HG03159 (cell line): Measurements from ENCODE around the gene THSD7A.

Experiments used
- ATAC-seq: cut with Tn5 transposase; IDR thresholded peaks from one replicate; pipeline ENCODE4 v1.9.1; 2021; ENCODE audit warnings: mild to moderate bottlenecking, moderate library complexity; ENCODE audit not compliant: unreplicated experiment

The THSD7A gene

GRCh38 chr7:11648980-11649379 lies 183.0 kb downstream of the THSD7A start:
- no peak for ATAC-seq

GRCh38 chr7:11648101-11648500 lies 183.9 kb downstream of the THSD7A start:
- no peak for ATAC-seq

DNA sequence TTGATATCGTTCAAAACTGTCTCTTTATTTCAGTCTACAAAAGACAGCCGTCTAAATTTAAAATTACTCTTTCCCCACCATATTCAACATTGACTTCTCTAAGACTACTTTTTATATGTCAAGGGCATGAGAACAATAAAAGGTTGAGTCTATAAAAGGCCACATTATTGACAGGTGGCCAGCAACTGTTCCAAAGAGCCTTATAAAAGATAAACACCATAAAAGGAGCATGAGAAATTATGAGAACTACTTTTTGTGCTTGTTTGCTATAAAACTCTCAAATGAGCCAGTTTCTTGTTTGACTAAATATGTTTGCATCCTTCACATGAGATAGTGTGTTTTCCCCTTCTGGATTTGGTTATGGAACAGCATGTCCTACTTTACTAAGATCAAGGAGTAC lies 189.2 kb downstream of the THSD7A start:
- ATAC-seq = no peak

- no peak for ATAC-seq
Observed at GRCh38 chr7:11642276-11642675, 189.7 kb downstream of the THSD7A start.

DNA sequence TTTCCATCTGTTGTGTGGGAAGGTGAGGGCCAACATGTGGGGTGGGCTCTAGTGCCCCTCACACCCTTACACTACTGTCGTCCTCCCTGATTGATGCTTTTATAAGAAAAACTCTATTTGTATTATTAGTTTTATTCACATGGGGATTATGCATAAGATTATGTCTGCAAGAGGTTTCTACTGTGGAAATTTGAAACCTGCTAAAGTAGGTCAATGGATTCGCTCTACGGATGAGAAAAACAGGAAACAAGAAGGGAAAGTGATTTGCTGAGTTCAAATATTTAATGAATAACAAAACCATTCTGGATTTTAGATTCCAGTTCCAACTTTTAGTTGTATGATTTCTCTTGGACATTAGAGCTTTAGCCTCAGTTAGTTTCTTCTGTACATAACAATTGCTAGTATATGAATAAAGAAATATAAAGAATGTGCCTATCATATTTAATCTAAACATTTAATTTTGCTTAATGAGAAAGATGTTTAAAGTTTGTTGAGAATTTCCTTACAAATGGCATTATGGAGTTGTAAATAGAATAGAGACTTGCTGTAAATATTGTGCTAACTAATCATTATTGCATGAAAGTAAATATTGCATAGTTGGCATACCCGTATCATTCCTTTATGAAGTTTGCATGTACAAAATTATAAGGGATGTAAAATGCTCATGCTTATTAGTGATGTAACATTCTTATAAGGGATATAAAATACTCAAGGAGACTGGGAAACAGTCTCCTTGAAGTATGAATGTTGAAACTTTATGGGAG lies 193.8 kb downstream of the THSD7A start:
- ATAC-seq = no peak

GRCh38 chr7:11636274-11636673 lies 195.7 kb downstream of the THSD7A start:
- ATAC-seq = no peak

GRCh38 chr7:11633310-11633709 lies 198.7 kb downstream of the THSD7A start:
- ATAC-seq = no peak

DNA sequence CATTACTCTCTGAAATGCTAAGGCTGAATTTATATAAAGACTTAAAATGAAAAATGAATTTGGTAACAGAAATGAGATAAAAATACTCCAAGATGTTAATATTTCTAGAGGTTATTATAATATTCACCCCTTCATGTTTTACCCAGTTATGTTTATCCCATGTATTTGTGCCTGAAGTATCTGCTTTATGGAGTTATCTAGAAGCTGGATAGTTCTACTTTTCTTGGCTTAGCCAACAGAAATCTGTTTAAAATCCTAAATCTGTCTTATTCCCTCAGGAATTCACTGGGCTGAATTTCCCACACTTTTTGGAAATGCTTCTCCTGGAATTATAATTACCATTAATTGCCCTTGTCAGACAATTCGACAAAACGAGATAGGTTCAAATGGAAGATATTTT lies 201.6 kb downstream of the THSD7A start:
- no peak for ATAC-seq

DNA sequence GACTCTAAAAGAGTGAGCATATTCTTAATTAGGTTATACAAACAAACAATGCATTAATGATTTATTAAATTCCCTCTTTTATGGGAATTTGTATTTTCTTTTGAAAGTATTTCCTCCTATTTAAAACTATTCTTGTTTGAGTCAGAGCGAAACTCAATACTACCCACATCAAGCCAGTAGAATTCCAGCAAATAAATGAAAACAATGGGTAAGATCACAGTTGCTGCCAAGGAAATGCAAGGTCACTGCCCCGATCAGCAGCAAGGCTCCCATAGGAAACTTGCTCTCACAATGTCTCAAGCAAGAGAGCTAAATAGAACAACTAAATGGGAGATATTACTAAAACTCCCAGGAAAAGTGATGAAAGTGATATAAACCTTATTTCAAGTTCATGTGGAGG lies 206.3 kb downstream of the THSD7A start:
- no peak for ATAC-seq

GRCh38 chr7:11623093-11623678 lies 208.8 kb downstream of the THSD7A start:
- ATAC-seq = no peak

- no peak for ATAC-seq
Observed at GRCh38 chr7:11620406-11621253, 211.4 kb downstream of the THSD7A start.

GRCh38 chr7:11616466-11616865 lies 215.5 kb downstream of the THSD7A start:
- no peak for ATAC-seq

DNA sequence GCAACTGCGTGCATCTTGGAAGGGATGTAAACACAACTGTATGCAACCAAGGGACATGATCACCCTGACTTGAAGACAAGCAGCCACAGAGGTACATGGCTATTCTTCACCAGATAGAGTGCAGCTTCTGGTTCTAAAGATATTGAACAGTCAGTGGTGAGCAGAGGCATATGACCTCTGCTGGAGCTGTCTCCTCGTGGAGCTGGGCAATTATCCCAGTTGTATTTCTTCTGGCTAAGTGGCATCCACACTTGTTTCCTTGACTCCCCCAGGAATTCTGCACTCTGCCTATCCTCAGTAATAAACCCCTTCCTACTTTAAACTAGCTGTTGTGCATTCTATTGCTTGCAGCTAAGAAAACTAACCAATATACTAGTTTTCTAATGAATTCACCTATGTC lies 216.8 kb downstream of the THSD7A start:
- no peak for ATAC-seq

- ATAC-seq = peak; percentile 89
Observed at GRCh38 chr7:11613292-11613930, 218.6 kb downstream of the THSD7A start.

DNA sequence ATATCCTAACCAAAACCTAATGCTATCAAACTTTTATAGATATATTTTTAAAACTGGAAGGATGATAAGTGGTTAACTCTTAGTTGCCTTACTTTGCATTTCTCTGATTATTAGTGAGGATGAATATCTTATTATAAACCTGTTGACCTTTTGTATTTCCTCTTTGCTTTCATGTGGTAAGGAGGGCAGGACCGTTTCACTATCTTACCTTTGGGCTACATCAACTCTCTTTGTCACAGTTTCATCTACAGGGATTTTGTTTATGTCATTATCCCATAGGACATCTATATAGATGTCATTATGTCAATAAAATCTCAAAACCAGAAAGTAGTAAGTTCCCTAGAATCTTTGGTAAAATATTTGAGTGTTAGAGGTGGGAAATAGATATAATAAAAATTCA lies 219.3 kb downstream of the THSD7A start:
- ATAC-seq = peak; percentile 38

GRCh38 chr7:11609096-11609670 lies 222.8 kb downstream of the THSD7A start:
- no peak for ATAC-seq

DNA sequence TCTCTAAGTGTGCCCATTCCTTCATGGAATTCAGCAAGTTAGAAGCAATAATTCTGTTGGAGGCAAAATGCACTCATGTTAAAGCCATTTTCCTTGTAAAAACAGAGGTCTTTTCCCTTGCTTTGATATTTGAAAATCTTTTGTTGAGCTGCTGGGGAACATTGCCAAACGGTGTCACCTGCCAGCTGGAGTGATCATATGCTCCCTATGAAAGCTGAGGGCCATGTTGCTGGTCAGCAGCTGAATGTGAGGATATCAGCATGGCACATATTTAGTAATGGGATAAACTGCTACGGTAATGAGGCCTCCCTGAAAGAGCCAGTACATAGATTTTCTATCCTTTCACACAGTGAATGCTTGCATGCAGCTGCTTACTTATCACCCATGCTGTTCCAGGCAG lies 224.3 kb downstream of the THSD7A start:
- no peak for ATAC-seq

- no peak for ATAC-seq
Observed at GRCh38 chr7:11605749-11606148, 226.2 kb downstream of the THSD7A start.

DNA sequence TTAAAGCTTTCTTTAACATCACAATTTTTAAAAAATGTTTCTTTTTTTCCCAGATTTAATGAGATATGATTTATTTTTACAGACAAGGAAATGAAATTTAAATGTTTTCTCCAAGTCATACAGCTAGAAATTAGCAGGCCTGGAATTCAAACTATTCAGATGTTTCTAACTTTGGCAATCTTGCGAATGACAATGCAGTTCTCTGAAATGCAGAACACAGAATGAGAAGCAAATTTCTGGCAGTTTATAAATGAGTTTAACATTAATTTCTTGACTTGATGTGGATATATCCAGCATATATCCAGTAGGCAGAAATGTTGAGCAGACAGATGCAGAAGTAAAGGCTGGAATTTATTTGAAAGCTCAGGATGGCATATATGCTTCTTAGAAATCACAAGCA lies 227.5 kb downstream of the THSD7A start:
- no peak for ATAC-seq

DNA sequence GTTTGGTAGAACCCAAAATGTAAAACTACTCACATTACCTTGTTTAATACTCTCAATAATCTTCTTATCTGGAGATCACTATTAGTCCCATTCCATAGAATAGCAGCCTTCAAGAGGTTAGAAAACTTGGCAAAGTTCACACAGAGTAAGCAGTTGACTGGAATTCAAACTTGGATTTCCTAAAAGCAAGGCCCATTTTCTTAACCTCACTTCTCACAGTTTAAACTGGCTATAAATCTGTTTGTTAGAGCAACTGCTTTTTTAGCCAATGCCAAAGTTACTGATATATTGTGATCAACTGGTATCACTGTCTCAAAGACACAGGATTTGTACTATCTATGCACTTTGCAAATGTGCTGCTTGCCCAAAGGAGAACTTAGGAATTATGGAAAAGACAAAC lies 230.2 kb downstream of the THSD7A start:
- no peak for ATAC-seq

- no peak for ATAC-seq
Observed at GRCh38 chr7:11593322-11593721, 238.7 kb downstream of the THSD7A start.
